H1 (cell line): Measurements from ENCODE around the gene PEAK1. TPM values are rescaled to one million over a fixed set of nuclear protein-coding genes. Genes with fewer than 3 reads are reported as not detected.

Experiments used
- CTCF ChIA-PET: fragments of 300-600 bp; sonication (Branson Sonifier 250); formaldehyde crosslinking; loops from one replicate; lab custom pipeline; 2021; ENCODE audit not compliant: partially characterized antibody; lab: Charles Lee
- POLR2A ChIA-PET: fragments of 300-600 bp; sonication (Branson Sonifier 250); formaldehyde crosslinking; loops from one replicate; lab custom pipeline; 2021; ENCODE audit warnings: inconsistent platforms; ENCODE audit not compliant: partially characterized antibody; lab: Charles Lee
- DNase-seq, 2 experiments: peaks; one replicate each; pipeline versions ENCODE4 v3.0.0 to v3.0.0-alpha.2; 2010 to 2022; ENCODE audit warnings: low spot score in 2 of 2, low read depth in 1 of 2, mixed read lengths in 1 of 2
- FAIRE-seq: peaks from 2 replicates; lab custom pipeline; 2011; peaks lifted over from hg19 to GRCh38; lab: Jason Lieb, UNC
- H2AFZ ChIP-seq: 2 replicates; pipeline ENCODE4 v1.8.1; 2012; ENCODE audit warnings: low read length, inconsistent platforms
- H2AK5ac ChIP-seq: 2 replicates; pipeline ENCODE4 v1.6.1; 2013; ENCODE audit warnings: low read depth, low read length
- H2BK120ac ChIP-seq: replicated peaks from 2 replicates; pipeline ENCODE3; 2013; ENCODE audit warnings: low read depth, low read length, inconsistent platforms
- H2BK12ac ChIP-seq: 2 replicates; pipeline ENCODE4 v1.6.1; 2013; ENCODE audit warnings: low read depth, low read length
- H2BK15ac ChIP-seq: 2 replicates; pipeline ENCODE4 v1.6.1; 2013; ENCODE audit warnings: low read length
- H2BK20ac ChIP-seq: 2 replicates; pipeline ENCODE4 v1.6.1; 2013; ENCODE audit warnings: low read length
- H2BK5ac ChIP-seq: 2 replicates; pipeline ENCODE4 v1.6.1; 2013; ENCODE audit warnings: low read depth, low read length
- H3K14ac ChIP-seq: 2 replicates; pipeline ENCODE4 v1.6.1; 2013; ENCODE audit warnings: inconsistent platforms; ENCODE audit not compliant: insufficient read length
- H3K18ac ChIP-seq: 2 replicates; pipeline ENCODE4 v1.6.1; 2013; ENCODE audit warnings: low read length; ENCODE audit errors: extremely low read depth
- H3K23ac ChIP-seq: 2 replicates; pipeline ENCODE4 v1.6.1; 2013; ENCODE audit warnings: inconsistent platforms; ENCODE audit not compliant: insufficient read length
- H3K23me2 ChIP-seq: 2 replicates; pipeline ENCODE4 v1.6.1; 2013; ENCODE audit warnings: low read depth, low read length
- H3K27ac ChIP-seq: 2 replicates; pipeline ENCODE4 v1.6.1; 2011; ENCODE audit warnings: low read depth, low read length, inconsistent platforms
- H3K27me3 ChIP-seq, 4 experiments: replicated peaks in 1 of 4; 1 replicate in 1 of 4; 2 replicates in 3 of 4; pipeline versions ENCODE4 v1.6.1 to v1.8.1; 2011 to 2013; ENCODE audit warnings: low read length in 3 of 4, mild to moderate bottlenecking in 3 of 4, inconsistent platforms in 2 of 4, mixed read lengths in 2 of 4, moderate library complexity in 1 of 4; ENCODE audit not compliant: control insufficient read depth in 3 of 4, insufficient read depth in 3 of 4; ENCODE audit errors: extremely low read depth in 1 of 4
- H3K36me3 ChIP-seq, 4 experiments: 2 replicates each; pipeline versions ENCODE4 v1.6.1 to v1.8.1; 2011 to 2013; ENCODE audit warnings: mild to moderate bottlenecking in 4 of 4, low read length in 3 of 4, moderate library complexity in 2 of 4, control low read depth in 1 of 4, inconsistent platforms in 1 of 4; ENCODE audit not compliant: insufficient read depth in 4 of 4, control insufficient read depth in 2 of 4
- H3K4ac ChIP-seq: replicated peaks from 2 replicates; pipeline ENCODE3; 2013; ENCODE audit warnings: low read length, low read depth, mixed read lengths, inconsistent platforms; ENCODE audit not compliant: insufficient read length
- H3K4me1 ChIP-seq, 4 experiments: replicated peaks in 1 of 4; 1 replicate in 1 of 4; 2 replicates in 3 of 4; pipeline versions ENCODE4 v1.6.1 to v1.8.1; 2011 to 2013; ENCODE audit warnings: low read length in 3 of 4, inconsistent platforms in 2 of 4, mixed read lengths in 1 of 4; ENCODE audit not compliant: insufficient read depth in 4 of 4, control insufficient read depth in 3 of 4
- H3K4me2 ChIP-seq, 2 experiments: 2 replicates each; pipeline versions ENCODE4 v1.6.1 to v1.8.1; 2011 to 2013; ENCODE audit warnings: low read depth in 2 of 2, low read length in 2 of 2, control low read depth in 1 of 2, inconsistent platforms in 1 of 2, mild to moderate bottlenecking in 1 of 2; ENCODE audit not compliant: insufficient read depth in 1 of 2
- H3K4me3 ChIP-seq, 4 experiments: fragments of 200-600, 300-600 bp in 1 of 4; sonication (generic), shearing (Covaris generic), sonication (Bioruptor Twin) in 1 of 4; 2 replicates each; pipeline versions ENCODE4 v1.5.1 to v1.8.1; 2011 to 2016; ENCODE audit warnings: low read length in 4 of 4, low read depth in 3 of 4, control low read depth in 2 of 4, inconsistent platforms in 2 of 4, mild to moderate bottlenecking in 2 of 4, mixed read lengths in 1 of 4, moderate library complexity in 1 of 4; ENCODE audit not compliant: insufficient read depth in 2 of 4; ENCODE audit errors: extremely low read depth in 1 of 4
- H3K56ac ChIP-seq: replicated peaks from 2 replicates; pipeline ENCODE3; 2013; ENCODE audit warnings: low read depth, mild to moderate bottlenecking, mixed read lengths, low read length, inconsistent platforms; ENCODE audit not compliant: insufficient read length
- H3K79me1 ChIP-seq: 2 replicates; pipeline ENCODE4 v1.6.1; 2013; ENCODE audit warnings: low read depth, low read length, control low read depth
- H3K79me2 ChIP-seq, 2 experiments: 2 replicates each; pipeline versions ENCODE4 v1.6.1 to v1.8.1; 2012 to 2013; ENCODE audit warnings: low read length in 2 of 2, mild to moderate bottlenecking in 2 of 2, inconsistent platforms in 1 of 2; ENCODE audit not compliant: insufficient read depth in 2 of 2, control insufficient read depth in 1 of 2
- H3K9ac ChIP-seq, 4 experiments: replicated peaks in 1 of 4; 1 replicate in 1 of 4; 2 replicates in 3 of 4; pipeline versions ENCODE4 v1.6.1 to v1.8.1; 2011 to 2013; ENCODE audit warnings: low read depth in 3 of 4, low read length in 3 of 4, control low read depth in 2 of 4, mild to moderate bottlenecking in 2 of 4, moderate library complexity in 2 of 4, inconsistent platforms in 1 of 4; ENCODE audit errors: extremely low read depth in 1 of 4
- H3K9me3 ChIP-seq, 2 experiments: 2 replicates each; pipeline versions ENCODE4 v1.6.1 to v1.8.1; 2012 to 2013; ENCODE audit warnings: mild to moderate bottlenecking in 2 of 2, moderate library complexity in 2 of 2, control low read depth in 1 of 2, inconsistent platforms in 1 of 2, low read depth in 1 of 2, low read length in 1 of 2, mixed read lengths in 1 of 2; ENCODE audit not compliant: insufficient read depth in 2 of 2
- H4K20me1 ChIP-seq, 2 experiments: replicated peaks in 1 of 2; 2 replicates each; pipeline versions ENCODE3 to v1.8.1; 2011 to 2013; ENCODE audit warnings: inconsistent platforms in 2 of 2, low read length in 2 of 2, mild to moderate bottlenecking in 1 of 2; ENCODE audit not compliant: insufficient read depth in 2 of 2, control insufficient read depth in 1 of 2
- H4K5ac ChIP-seq: 2 replicates; pipeline ENCODE4 v1.6.1; 2013; ENCODE audit warnings: low read length, low read depth, mixed read lengths, inconsistent platforms; ENCODE audit not compliant: insufficient read length
- H4K8ac ChIP-seq: 2 replicates; pipeline ENCODE4 v1.8.0; 2013; ENCODE audit warnings: mild to moderate bottlenecking, moderate library complexity, low read length, inconsistent platforms; ENCODE audit not compliant: insufficient read depth; ENCODE audit errors: extremely low read depth
- H4K91ac ChIP-seq: replicated peaks from 2 replicates; pipeline ENCODE3; 2013; ENCODE audit warnings: low read length, mixed read lengths, inconsistent platforms; ENCODE audit not compliant: insufficient read length
- ASH2L ChIP-seq: fragments of 200-600, 300-600 bp; sonication (generic); IDR thresholded peaks from one replicate; pipeline ENCODE4 v1.7.1; 2017; ENCODE audit warnings: low read length
- ATF3 ChIP-seq: IDR thresholded peaks from 2 replicates; pipeline ENCODE4 v1.6.1; 2011; ENCODE audit warnings: low read depth, mild to moderate bottlenecking, low read length; ENCODE audit not compliant: insufficient read depth
- BRCA1 ChIP-seq: IDR thresholded peaks from 2 replicates; pipeline ENCODE4 v1.6.1; 2012; ENCODE audit warnings: low read depth, low read length, improper control_type of control experiment
- CHD2 ChIP-seq: IDR thresholded peaks from 2 replicates; pipeline ENCODE4 v1.6.1; 2012; ENCODE audit warnings: low read length, improper control_type of control experiment
- EGR1 ChIP-seq: IDR thresholded peaks from 2 replicates; pipeline ENCODE4 v1.6.1; 2011; ENCODE audit warnings: low read depth, low read length, borderline replicate concordance
- FOSL1 ChIP-seq: IDR thresholded peaks from 2 replicates; pipeline ENCODE4 v1.6.1; 2011; ENCODE audit warnings: mild to moderate bottlenecking, low read depth, low read length, moderate library complexity; ENCODE audit not compliant: insufficient read depth
- HDAC2 ChIP-seq, 2 experiments: fragments of 300-600 bp in 1 of 2; sonication (generic) in 1 of 2; IDR thresholded peaks; 2 replicates each; pipeline ENCODE4 v1.6.1; 2011 to 2012; ENCODE audit warnings: low read depth in 2 of 2, low read length in 2 of 2, mild to moderate bottlenecking in 2 of 2, moderate library complexity in 2 of 2, borderline replicate concordance in 1 of 2, inconsistent platforms in 1 of 2
- PHF8 ChIP-seq: fragments of 200-600 bp; sonication (generic); conservative IDR thresholded peaks from 2 replicates; pipeline ENCODE4 v1.7.1; 2012; ENCODE audit warnings: low read depth, mild to moderate bottlenecking, inconsistent platforms, low read length, moderate library complexity
- RFX5 ChIP-seq: IDR thresholded peaks from 2 replicates; pipeline ENCODE4 v1.6.1; 2011; ENCODE audit warnings: low read depth, low read length, improper control_type of control experiment, borderline replicate concordance
- RNF2 ChIP-seq: fragments of 200-900, 300-1000 bp; sonication (generic); IDR thresholded peaks from 2 replicates; pipeline ENCODE4 v1.7.1; 2016; ENCODE audit warnings: borderline replicate concordance, low read depth, mild to moderate bottlenecking, antibody characterized with exemption, low read length; ENCODE audit not compliant: poor library complexity, severe bottlenecking; ENCODE audit errors: missing control alignments
- SAP30 ChIP-seq: fragments of 300-600 bp; sonication (generic); IDR thresholded peaks from 2 replicates; pipeline ENCODE4 v1.7.1; 2012; ENCODE audit warnings: low read length, moderate library complexity, mild to moderate bottlenecking, inconsistent platforms; ENCODE audit not compliant: insufficient read depth, insufficient replicate concordance
- SIRT6 ChIP-seq: IDR thresholded peaks from one replicate; pipeline ENCODE4 v1.7.1; 2012; ENCODE audit warnings: low read length, inconsistent platforms
- SUZ12 ChIP-seq: fragments of 200-600 bp; sonication (generic); IDR thresholded peaks from 2 replicates; pipeline ENCODE4 v1.6.1; 2012; ENCODE audit warnings: mild to moderate bottlenecking, inconsistent platforms, low read length, moderate library complexity, mixed read lengths
- TCF12 ChIP-seq: IDR thresholded peaks from 2 replicates; pipeline ENCODE4 v1.6.1; 2011; ENCODE audit warnings: low read depth, mild to moderate bottlenecking, low read length
- polyA plus RNA-seq, 7 experiments: library from polyadenylated mRNA; depleted of rRNA in 3 of 7; stranded (reverse) in 5 of 7; unstranded in 2 of 7; fragments of >200 nt in 5 of 7; fragments of 200-250 nt in 2 of 7; gene quantifications; 1 replicate in 5 of 7; 2 replicates in 1 of 7; 4 replicates in 1 of 7; pipeline versions ENCODE4 v1.2.1 to v1.2.3, GENCODE V29; 2011 to 2013; ENCODE audit warnings: missing spikeins in 2 of 7, mixed read lengths in 2 of 7
- total RNA-seq: library from RNA; stranded (reverse); fragmentation: NEBNext Ultra II Directional; extraction: Animal tissue kit (Norgen Biotek cat#: 25700); gene quantifications from 2 replicates; pipeline ENCODE4 v1.2.1, GENCODE V29; 2021

The PEAK1 gene
- total and polyA plus RNA-seq, 2 of the 8 experiments (the other 6 are each of a cell fraction or from before 2014, with no cell fraction given): 8.8 to 44.8 TPM

GRCh38 chr15:77384086-77384485 is 35.8 kb downstream of the PEAK1 start:
- no peak for FAIRE-seq
- Histone ChIP-seq H3K27ac (no peak overlapping the region), H3K23ac (no peak overlapping the region), H3K18ac (no peak overlapping the region), H3K9ac (no peak overlapping the region), H4K91ac (no peak overlapping the region), H3K56ac (no peak overlapping the region), H3K4me1 (peaks cover 0 to 2% (median under 1%) of the 10 kb centered on the region in 4 experiments; a peak in 2 of 7 replicates), H3K4me3 (no peak overlapping the region), H3K36me3 (no peaks in the 10 kb centered on the region), H2BK12ac (no peak overlapping the region), H4K5ac (no peak overlapping the region), H3K9me3 (no peaks in the 10 kb centered on the region), H2BK5ac (no peak overlapping the region), H2AFZ (no peak overlapping the region), H3K14ac (no peak overlapping the region), H3K79me1 (peaks cover 3% of the 10 kb centered on the region; the same call in 1 of the 2 replicates), H3K27me3 (no peaks in the 10 kb centered on the region), H2AK5ac (no peak overlapping the region), H2BK15ac (no peak overlapping the region), H3K23me2 (no peaks in the 10 kb centered on the region), H2BK120ac (no peak overlapping the region), H3K4me2 (no peak overlapping the region), H2BK20ac (no peak overlapping the region), H3K79me2 (peaks cover 0 to 76% of the 10 kb centered on the region in 2 experiments; a peak in 2 of 4 replicates), H3K4ac (no peak overlapping the region), H4K20me1 (no peaks in the 10 kb centered on the region), H4K8ac (no peak overlapping the region)
- CTCF ChIA-PET: interaction anchor here (1.4 to 1.8 kb wide), 3 partner anchors 8 to 159 kb away, joined by 3 to 5 read pairs (median 4); no protein-coding TSS in a partner anchor
- POLR2A ChIA-PET: no interaction called here
- no peak for DNase-seq
- TF ChIP-seq CHD2 (no peak), SUZ12 (no peak), RNF2 (no peak), HDAC2 (IDR thresholded peaks at IDR 0.05; ENCODE audit: borderline replicate concordance in 1 of 2, low read depth in 2 of 2, low read length in 2 of 2) (no peak), RFX5 (no peak), PHF8 (no peak), EGR1 (no peak), ASH2L (no peak), TCF12 (no peak), SAP30 (no peak), BRCA1 (no peak), ATF3 (no peak), FOSL1 (no peak), SIRT6 (no peak)
